Esophagus muscularis mucosa (tissue), 4 donors: ENCODE measurements around the gene FTL. TPM values are rescaled to one million over a fixed set of nuclear protein-coding genes. Genes with fewer than 3 reads are reported as not detected.
"Not testable (repeated sequence)": the region's sequence is repeated elsewhere in the genome, so short reads cannot be mapped to it uniquely, and the experiment has no call there.

ENCODE experiments used
- DNase-seq: peaks from one replicate; pipeline ENCODE4 v3.0.0-alpha.2; 2017; ENCODE audit errors: extremely low spot score
- H3K27ac ChIP-seq, 4 donors: fragments of 200-600 bp; sonication (generic); replicated peaks in 1 of 4; 1 replicate in 3 of 4; 2 replicates in 1 of 4; pipeline ENCODE4 v1.5.1; 2016 to 2019; ENCODE audit warnings: mild to moderate bottlenecking in 1 of 4
- H3K27me3 ChIP-seq, 4 donors: fragments of 200-600 bp; sonication (generic); one replicate each; pipeline versions ENCODE4 v1.5.1 to v1.6.0; 2016 to 2019
- H3K36me3 ChIP-seq, 4 donors: fragments of 200-600 bp; sonication (generic); one replicate each; pipeline ENCODE4 v1.5.1; 2016 to 2019
- H3K4me1 ChIP-seq, 4 donors: fragments of 200-600 bp; sonication (generic); one replicate each; pipeline ENCODE4 v1.5.1; 2016 to 2019
- H3K4me3 ChIP-seq, 4 donors: fragments of 200-600 bp; sonication (generic); 1 replicate in 2 of 4; 2 replicates in 2 of 4; pipeline ENCODE4 v1.5.1; 2016 to 2019; ENCODE audit warnings: mild to moderate bottlenecking in 4 of 4, moderate library complexity in 1 of 4
- H3K9me3 ChIP-seq, 4 donors: fragments of 200-600 bp; sonication (generic); 1 replicate in 3 of 4; 2 replicates in 1 of 4; pipeline ENCODE4 v1.5.1; 2016 to 2019
- CTCF ChIP-seq, 3 experiments: fragments of 200-600 bp in 2 of 3; fragments of 450-650 bp in 1 of 3; sonication (generic) in 2 of 3; IDR thresholded peaks; one replicate each; pipeline ENCODE4 v1.5.1; 2017 to 2019; ENCODE audit warnings: antibody characterized with exemption in 3 of 3, mild to moderate bottlenecking in 2 of 3, moderate library complexity in 1 of 3
- EP300 ChIP-seq: sonication (generic); formaldehyde crosslinking; IDR thresholded peaks from one replicate; pipeline ENCODE4 v1.6.1; 2017; ENCODE audit warnings: antibody characterized with exemption
- POLR2A ChIP-seq: fragments of 450-650 bp; IDR thresholded peaks from one replicate; pipeline ENCODE4 v1.6.1; 2017; ENCODE audit warnings: antibody characterized with exemption, moderate library complexity, mild to moderate bottlenecking, low read depth
- POLR2AphosphoS5 ChIP-seq, 2 donors: sonication (generic); formaldehyde crosslinking; IDR thresholded peaks; one replicate each; pipeline ENCODE4 v1.6.1; 2017; ENCODE audit warnings: antibody characterized with exemption in 2 of 2
- WGBS: methylation state at CpG from one replicate; pipeline ENCODE4 v1.1.5; 2018; 5-methylcytosine and 5-hydroxymethylcytosine counted together
- intact Hi-C: fragments of 100-400 bp; cut with DNase I; formaldehyde crosslinking; loops from one replicate; pipeline ENCODE4 v1.15.1; 2023
- total RNA-seq, 4 donors: library from RNA; depleted of rRNA; stranded (reverse); fragments of >200 nt; gene quantifications; one replicate each; pipeline versions ENCODE4 v1.1.0 to v1.2.1, GENCODE V29; 2016

Gene FTL
- total RNA-seq, 4 donors from 2014 or later = 3,246 to 4,339 (median 3,896) TPM

DNA sequence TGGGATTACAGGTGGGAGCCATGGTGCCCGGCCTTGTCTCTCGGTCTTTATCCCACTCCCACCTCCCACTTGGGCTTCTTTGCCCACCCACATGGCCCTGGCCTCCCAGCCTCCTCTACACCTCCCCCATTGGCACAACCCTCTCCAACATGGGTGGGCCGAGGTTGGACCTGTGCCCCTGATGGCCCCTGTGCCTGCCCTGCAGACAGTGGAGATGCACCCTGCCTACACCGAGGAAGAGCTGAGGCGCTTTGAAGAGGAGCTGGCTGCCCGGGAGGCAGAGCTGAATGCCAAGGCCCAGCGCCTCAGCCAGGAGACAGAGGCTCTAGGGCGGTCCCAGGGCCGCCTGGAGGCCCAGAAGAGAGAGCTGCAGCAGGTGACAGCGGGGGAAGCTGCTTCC, 44.2 kb upstream of the FTL start:
- intact Hi-C loops = no loop called here
- H3K4me1 ChIP-seq = no peaks in the 10 kb centered on the region
- H3K4me3 ChIP-seq = no peak overlapping the region
- H3K36me3 ChIP-seq = peaks cover 32 to 77% (median 70%) of the 10 kb centered on the region in 4 donors
- DNase-seq = no peak
- no peaks in the 10 kb centered on the region for H3K27me3 ChIP-seq
- WGBS = 57% methylated on average over 3 of the region's 10 CpGs
- TF ChIP-seq POLR2A (no peak), EP300 (no peak), CTCF (IDR thresholded peaks at IDR 0.05) (no peak), POLR2AphosphoS5 (IDR thresholded peaks at IDR 0.05) (no peak)
- H3K9me3 ChIP-seq = no peaks in the 10 kb centered on the region
- no peak overlapping the region for H3K27ac ChIP-seq

DNA sequence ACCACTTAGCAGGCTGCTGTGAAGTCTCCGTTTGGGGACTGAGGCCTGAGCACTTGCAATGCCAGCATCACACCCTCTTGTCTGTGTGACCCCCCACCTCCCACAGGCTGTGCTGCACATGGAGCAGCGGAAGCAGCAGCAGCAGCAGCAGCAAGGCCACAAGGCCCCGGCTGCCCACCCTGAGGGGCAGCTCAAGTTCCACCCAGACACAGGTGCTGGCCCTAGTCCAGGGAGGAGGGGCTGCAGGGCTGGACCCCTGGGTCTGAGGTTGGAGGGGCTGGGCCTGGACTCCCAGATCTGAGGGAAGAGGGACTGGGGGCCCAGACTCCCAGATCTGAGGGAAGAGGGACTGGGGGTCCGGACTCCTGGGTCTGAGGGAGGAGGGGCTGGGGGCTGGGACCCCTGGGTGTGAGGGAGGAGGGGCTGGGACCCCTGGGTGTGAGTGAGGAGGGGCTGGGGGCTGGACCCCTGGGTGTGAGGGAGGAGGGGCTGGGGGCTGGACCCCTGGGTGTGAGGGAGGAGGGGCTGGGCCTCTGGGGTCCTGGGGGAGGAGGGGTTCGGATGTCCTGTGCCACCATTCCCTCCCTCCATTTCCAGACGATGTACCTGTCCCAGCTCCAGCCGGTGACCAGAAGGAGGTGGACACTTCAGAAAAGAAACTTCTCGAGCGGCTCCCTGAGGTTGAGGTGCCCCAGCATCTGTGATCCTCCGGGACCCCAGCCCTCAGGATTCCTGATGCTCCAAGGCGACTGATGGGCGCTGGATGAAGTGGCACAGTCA, 43.2 kb upstream of the FTL start:
- H3K9me3 ChIP-seq = no peaks in the 10 kb centered on the region
- intact Hi-C loops = no loop called here

DNA sequence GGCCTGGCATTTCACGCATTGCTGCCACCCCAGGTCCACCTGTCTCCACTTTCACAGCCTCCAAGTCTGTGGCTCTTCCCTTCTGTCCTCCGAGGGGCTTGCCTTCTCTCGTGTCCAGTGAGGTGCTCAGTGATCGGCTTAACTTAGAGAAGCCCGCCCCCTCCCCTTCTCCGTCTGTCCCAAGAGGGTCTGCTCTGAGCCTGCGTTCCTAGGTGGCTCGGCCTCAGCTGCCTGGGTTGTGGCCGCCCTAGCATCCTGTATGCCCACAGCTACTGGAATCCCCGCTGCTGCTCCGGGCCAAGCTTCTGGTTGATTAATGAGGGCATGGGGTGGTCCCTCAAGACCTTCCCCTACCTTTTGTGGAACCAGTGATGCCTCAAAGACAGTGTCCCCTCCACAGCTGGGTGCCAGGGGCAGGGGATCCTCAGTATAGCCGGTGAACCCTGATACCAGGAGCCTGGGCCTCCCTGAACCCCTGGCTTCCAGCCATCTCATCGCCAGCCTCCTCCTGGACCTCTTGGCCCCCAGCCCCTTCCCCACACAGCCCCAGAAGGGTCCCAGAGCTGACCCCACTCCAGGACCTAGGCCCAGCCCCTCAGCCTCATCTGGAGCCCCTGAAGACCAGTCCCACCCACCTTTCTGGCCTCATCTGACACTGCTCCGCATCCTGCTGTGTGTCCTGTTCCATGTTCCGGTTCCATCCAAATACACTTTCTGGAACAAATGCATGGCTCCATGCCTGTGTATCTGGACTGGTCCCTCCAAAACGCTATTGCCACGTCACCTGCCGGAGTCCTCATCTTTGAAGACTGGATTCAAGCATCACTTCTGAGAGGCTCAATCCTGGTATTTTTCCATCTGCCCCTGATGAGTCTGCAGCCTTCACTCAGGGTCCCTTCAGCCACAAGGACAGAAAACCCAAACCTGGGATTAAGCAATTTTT, 42.3 kb upstream of the FTL start:
- intact Hi-C loops = no loop called here
- H3K4me1 ChIP-seq = peaks cover 7 to 13% (median 11%) of the 10 kb centered on the region in 4 donors
- H3K27me3 ChIP-seq = no peaks in the 10 kb centered on the region
- WGBS = 85% methylated on average over 18 of the region's 18 CpGs
- H3K9me3 ChIP-seq = no peaks in the 10 kb centered on the region
- no peak for TF ChIP-seq CTCF (IDR thresholded peaks at IDR 0.05)
- TF ChIP-seq POLR2A = no peak
- no peak for TF ChIP-seq EP300
- peaks cover 24 to 58% (median 52%) of the 10 kb centered on the region in 4 donors for H3K36me3 ChIP-seq
- DNase-seq = no peak
- H3K4me3 ChIP-seq = no peak overlapping the region
- no peak overlapping the region for H3K27ac ChIP-seq

More for the DNA sequence above, 43.2 kb upstream of the FTL start:
- DNase-seq = no peak
- peaks cover 3 to 7% (median 4%) of the 10 kb centered on the region in 4 donors for H3K4me1 ChIP-seq
- WGBS = 85% methylated on average over 8 of the region's 12 CpGs
- H3K27me3 ChIP-seq = no peaks in the 10 kb centered on the region
- TF ChIP-seq EP300 (no peak), CTCF (IDR thresholded peaks at IDR 0.05) (no peak), POLR2A (no peak), POLR2AphosphoS5 (IDR thresholded peaks at IDR 0.05) (no peak)
- no peak overlapping the region for H3K4me3 ChIP-seq
- H3K36me3 ChIP-seq = peaks cover 24 to 67% (median 60%) of the 10 kb centered on the region in 4 donors
- H3K27ac ChIP-seq = no peak overlapping the region

GRCh38 chr19:48925240-48925843, 39.8 kb upstream of the FTL start:
- peaks cover 7 to 13% (median 11%) of the 10 kb centered on the region in 4 donors for H3K4me1 ChIP-seq
- peak overlapping the region in 1 of 4 donors; percentile 42 for H3K27ac ChIP-seq
- 80% methylated on average over 11 of the region's 11 CpGs for whole genome bisulfite sequencing
- intact Hi-C loops = no loop called here
- DNase-seq = no peak
- peaks cover 21 to 35% (median 27%) of the 10 kb centered on the region in 4 donors for H3K36me3 ChIP-seq
- no peak overlapping the region for H3K4me3 ChIP-seq
- no peaks in the 10 kb centered on the region for H3K9me3 ChIP-seq
- H3K27me3 ChIP-seq = no peaks in the 10 kb centered on the region
- TF ChIP-seq EP300 (no peak), POLR2AphosphoS5 (IDR thresholded peaks at IDR 0.05) (no peak), CTCF (IDR thresholded peaks at IDR 0.05) (no peak), POLR2A (no peak)

DNA sequence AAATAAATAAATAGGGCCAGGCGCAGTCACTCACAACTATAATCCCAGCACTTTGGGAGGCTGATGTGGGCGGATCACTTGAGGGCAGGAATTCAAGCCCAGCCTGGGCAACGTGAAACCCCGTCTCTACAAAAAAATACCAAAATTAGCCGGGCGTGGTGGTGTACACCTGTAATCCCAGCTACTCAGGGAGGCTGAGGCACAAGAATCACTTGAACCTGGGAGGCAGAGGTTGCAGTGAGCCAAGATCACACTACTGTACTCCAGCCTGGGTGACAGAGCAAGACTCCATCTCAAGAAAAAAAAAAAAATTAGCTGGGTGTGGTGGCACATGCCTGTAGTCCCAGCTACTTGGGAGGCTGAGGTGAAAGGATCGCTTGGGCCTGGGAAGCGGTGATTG, 39.2 kb upstream of the FTL start:
- 88% methylated on average over 8 of the region's 8 CpGs for WGBS
- H3K27ac ChIP-seq = peak overlapping the region in 1 of 4 donors; percentile 33
- H3K36me3 ChIP-seq = peaks cover 16 to 30% (median 21%) of the 10 kb centered on the region in 4 donors
- H3K27me3 ChIP-seq, H3K9me3 ChIP-seq, H3K4me3 ChIP-seq, DNase-seq, intact Hi-C loops: not testable (repeated sequence)
- peaks cover 7 to 13% (median 11%) of the 10 kb centered on the region in 4 donors for H3K4me1 ChIP-seq
